Epithelial cell of proximal tubule (primary cell): ENCODE results near the gene FAT1. TPM values are rescaled to one million over a fixed set of nuclear protein-coding genes. Genes with fewer than 3 reads are reported as not detected.

ENCODE experiments used
- DNase-seq: peaks from one replicate; pipeline ENCODE4 v3.0.0-alpha.2; 2011; ENCODE audit warnings: low read depth
- H3K4me3 ChIP-seq: 2 replicates; pipeline ENCODE4 v1.5.1; 2011; ENCODE audit warnings: low read depth, mild to moderate bottlenecking, low read length
- CTCF ChIP-seq: conservative IDR thresholded peaks from 2 replicates; pipeline ENCODE4 v1.5.1; 2012; ENCODE audit warnings: low read depth, mild to moderate bottlenecking, low read length
- total RNA-seq: library from RNA; depleted of rRNA; stranded (reverse); fragments of >200 nt; gene quantifications from 2 replicates; pipeline ENCODE4 v1.2.3, GENCODE V29; 2015

The FAT1 gene
- total RNA-seq, 1 donor from 2014 or later = 178 TPM

GRCh38 chr4:186724864-186725468 is 1.3 kb upstream of the FAT1 start:
- no peak for TF ChIP-seq CTCF
- H3K4me3 ChIP-seq = peak overlapping the region; percentile 75
- no peak for DNase-seq

GRCh38 chr4:186724058-186724863 is 605 bp upstream of the FAT1 start:
- no peak for TF ChIP-seq CTCF
- peak overlapping the region; percentile 75 for H3K4me3 ChIP-seq
- DNase-seq = no peak

GRCh38 chr4:186722796-186723291 is 812 bp downstream of the FAT1 start:
- no peak for DNase-seq
- peak overlapping the region; percentile 75 for H3K4me3 ChIP-seq
- no peak for TF ChIP-seq CTCF

GRCh38 chr4:186719925-186720694 is 3.5 kb downstream of the FAT1 start:
- no peak overlapping the region for H3K4me3 ChIP-seq
- no peak for DNase-seq
- peak; percentile 66 for TF ChIP-seq CTCF

GRCh38 chr4:186717556-186717955 is 6.1 kb downstream of the FAT1 start:
- DNase-seq = no peak
- H3K4me3 ChIP-seq = no peak overlapping the region

GRCh38 chr4:186715077-186715476 is 8.6 kb downstream of the FAT1 start:
- no peak for DNase-seq
- H3K4me3 ChIP-seq = no peak overlapping the region
- no peak for TF ChIP-seq CTCF

More at GRCh38 chr4:186717556-186717955, 6.1 kb downstream of the FAT1 start:
- TF ChIP-seq CTCF = no peak
